ENCODE measurements around the gene NACA. TPM values are rescaled to one million over a fixed set of nuclear protein-coding genes. Genes with fewer than 3 reads are reported as not detected.

The NACA gene
- total and polyA plus RNA-seq, 2 experiments from 2014 or later = 1,081 to 2,495 TPM

DNA sequence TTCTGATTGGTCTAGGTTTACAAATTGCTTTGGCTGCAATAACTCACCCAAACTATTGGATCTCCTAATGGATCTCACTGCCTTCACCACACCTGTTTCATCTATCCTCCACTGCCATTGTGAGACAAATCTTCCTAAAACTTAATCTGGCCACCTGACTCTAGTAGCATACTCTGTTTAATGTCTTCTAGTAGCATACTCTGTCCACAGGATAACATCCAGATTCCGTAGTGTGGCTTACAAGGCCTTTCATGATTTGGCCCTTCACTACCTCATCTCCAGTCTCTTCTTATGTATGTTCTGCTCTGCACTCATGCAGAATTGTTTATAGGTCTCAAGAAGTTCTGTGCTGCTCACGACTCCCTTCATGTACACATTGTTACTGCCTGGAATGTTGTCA, 48.0 kb upstream of the NACA start:
- H3K36me3 ChIP-seq (ENCODE audit: insufficient read depth) = no peaks in the 10 kb centered on the region
- peaks cover 17% of the 10 kb centered on the region for H3K4me1 Mint-ChIP-seq
- peaks cover 2% of the 10 kb centered on the region for H3F3A ChIP-seq (replicated peaks; ENCODE audit: low read depth)
- H3K9me3 Mint-ChIP-seq = peaks cover 21% of the 10 kb centered on the region
- DNase-seq (ENCODE audit: low spot score) = no peak
- no peaks in the 10 kb centered on the region for H4K20me1 ChIP-seq (replicated peaks; ENCODE audit: insufficient read depth)
- peaks cover 18% of the 10 kb centered on the region for H3K36me3 Mint-ChIP-seq (ENCODE audit: low read depth)
- no peak overlapping the region for H3K4me3 Mint-ChIP-seq
- H3K9me2 ChIP-seq (ENCODE audit: insufficient read depth) = no peaks in the 10 kb centered on the region
- peaks cover 6% of the 10 kb centered on the region for H3K27me3 Mint-ChIP-seq (ENCODE audit: insufficient read depth, low read depth, poor library complexity)
- peaks cover 13% of the 10 kb centered on the region; the same call in 1 of the 2 replicates for H3K4me1 ChIP-seq (ENCODE audit: insufficient read depth)
- no peak overlapping the region for H3K27ac ChIP-seq (ENCODE audit: low read depth)
- no peak for TF ChIP-seq EZH2phosphoT487 (IDR thresholded peaks at IDR 0.05; ENCODE audit: unreplicated experiment)
- no peak for TF ChIP-seq JUNB (IDR thresholded peaks at IDR 0.05; ENCODE audit: unreplicated experiment)
- TF ChIP-seq STAT1 (IDR thresholded peaks at IDR 0.05; ENCODE audit: unreplicated experiment) = no peak
- TF ChIP-seq, protein P1, sequence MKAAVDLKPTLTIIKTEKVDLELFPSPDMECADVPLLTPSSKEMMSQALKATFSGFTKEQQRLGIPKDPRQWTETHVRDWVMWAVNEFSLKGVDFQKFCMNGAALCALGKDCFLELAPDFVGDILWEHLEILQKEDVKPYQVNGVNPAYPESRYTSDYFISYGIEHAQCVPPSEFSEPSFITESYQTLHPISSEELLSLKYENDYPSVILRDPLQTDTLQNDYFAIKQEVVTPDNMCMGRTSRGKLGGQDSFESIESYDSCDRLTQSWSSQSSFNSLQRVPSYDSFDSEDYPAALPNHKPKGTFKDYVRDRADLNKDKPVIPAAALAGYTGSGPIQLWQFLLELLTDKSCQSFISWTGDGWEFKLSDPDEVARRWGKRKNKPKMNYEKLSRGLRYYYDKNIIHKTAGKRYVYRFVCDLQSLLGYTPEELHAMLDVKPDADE (IDR thresholded peaks at IDR 0.05) = no peak
- no peak for TF ChIP-seq POLR2AphosphoS5 (IDR thresholded peaks at IDR 0.05; ENCODE audit: low read depth)
- TF ChIP-seq, protein P2, sequence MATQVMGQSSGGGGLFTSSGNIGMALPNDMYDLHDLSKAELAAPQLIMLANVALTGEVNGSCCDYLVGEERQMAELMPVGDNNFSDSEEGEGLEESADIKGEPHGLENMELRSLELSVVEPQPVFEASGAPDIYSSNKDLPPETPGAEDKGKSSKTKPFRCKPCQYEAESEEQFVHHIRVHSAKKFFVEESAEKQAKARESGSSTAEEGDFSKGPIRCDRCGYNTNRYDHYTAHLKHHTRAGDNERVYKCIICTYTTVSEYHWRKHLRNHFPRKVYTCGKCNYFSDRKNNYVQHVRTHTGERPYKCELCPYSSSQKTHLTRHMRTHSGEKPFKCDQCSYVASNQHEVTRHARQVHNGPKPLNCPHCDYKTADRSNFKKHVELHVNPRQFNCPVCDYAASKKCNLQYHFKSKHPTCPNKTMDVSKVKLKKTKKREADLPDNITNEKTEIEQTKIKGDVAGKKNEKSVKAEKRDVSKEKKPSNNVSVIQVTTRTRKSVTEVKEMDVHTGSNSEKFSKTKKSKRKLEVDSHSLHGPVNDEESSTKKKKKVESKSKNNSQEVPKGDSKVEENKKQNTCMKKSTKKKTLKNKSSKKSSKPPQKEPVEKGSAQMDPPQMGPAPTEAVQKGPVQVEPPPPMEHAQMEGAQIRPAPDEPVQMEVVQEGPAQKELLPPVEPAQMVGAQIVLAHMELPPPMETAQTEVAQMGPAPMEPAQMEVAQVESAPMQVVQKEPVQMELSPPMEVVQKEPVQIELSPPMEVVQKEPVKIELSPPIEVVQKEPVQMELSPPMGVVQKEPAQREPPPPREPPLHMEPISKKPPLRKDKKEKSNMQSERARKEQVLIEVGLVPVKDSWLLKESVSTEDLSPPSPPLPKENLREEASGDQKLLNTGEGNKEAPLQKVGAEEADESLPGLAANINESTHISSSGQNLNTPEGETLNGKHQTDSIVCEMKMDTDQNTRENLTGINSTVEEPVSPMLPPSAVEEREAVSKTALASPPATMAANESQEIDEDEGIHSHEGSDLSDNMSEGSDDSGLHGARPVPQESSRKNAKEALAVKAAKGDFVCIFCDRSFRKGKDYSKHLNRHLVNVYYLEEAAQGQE (IDR thresholded peaks at IDR 0.05; ENCODE audit: unreplicated experiment) = no peak
- no peak for TF ChIP-seq EZH2 (IDR thresholded peaks at IDR 0.05; ENCODE audit: low read depth, unreplicated experiment)
- no peak for TF ChIP-seq CREB1 (CRISPR knock-in tag; IDR thresholded peaks at IDR 0.05; ENCODE audit: low read depth)
- TF ChIP-seq, protein P3, sequence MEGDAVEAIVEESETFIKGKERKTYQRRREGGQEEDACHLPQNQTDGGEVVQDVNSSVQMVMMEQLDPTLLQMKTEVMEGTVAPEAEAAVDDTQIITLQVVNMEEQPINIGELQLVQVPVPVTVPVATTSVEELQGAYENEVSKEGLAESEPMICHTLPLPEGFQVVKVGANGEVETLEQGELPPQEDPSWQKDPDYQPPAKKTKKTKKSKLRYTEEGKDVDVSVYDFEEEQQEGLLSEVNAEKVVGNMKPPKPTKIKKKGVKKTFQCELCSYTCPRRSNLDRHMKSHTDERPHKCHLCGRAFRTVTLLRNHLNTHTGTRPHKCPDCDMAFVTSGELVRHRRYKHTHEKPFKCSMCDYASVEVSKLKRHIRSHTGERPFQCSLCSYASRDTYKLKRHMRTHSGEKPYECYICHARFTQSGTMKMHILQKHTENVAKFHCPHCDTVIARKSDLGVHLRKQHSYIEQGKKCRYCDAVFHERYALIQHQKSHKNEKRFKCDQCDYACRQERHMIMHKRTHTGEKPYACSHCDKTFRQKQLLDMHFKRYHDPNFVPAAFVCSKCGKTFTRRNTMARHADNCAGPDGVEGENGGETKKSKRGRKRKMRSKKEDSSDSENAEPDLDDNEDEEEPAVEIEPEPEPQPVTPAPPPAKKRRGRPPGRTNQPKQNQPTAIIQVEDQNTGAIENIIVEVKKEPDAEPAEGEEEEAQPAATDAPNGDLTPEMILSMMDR (conservative IDR thresholded peaks at IDR 0.05; ENCODE audit: low read depth in 2 of 2) = no peak
- TF ChIP-seq, protein P4, sequence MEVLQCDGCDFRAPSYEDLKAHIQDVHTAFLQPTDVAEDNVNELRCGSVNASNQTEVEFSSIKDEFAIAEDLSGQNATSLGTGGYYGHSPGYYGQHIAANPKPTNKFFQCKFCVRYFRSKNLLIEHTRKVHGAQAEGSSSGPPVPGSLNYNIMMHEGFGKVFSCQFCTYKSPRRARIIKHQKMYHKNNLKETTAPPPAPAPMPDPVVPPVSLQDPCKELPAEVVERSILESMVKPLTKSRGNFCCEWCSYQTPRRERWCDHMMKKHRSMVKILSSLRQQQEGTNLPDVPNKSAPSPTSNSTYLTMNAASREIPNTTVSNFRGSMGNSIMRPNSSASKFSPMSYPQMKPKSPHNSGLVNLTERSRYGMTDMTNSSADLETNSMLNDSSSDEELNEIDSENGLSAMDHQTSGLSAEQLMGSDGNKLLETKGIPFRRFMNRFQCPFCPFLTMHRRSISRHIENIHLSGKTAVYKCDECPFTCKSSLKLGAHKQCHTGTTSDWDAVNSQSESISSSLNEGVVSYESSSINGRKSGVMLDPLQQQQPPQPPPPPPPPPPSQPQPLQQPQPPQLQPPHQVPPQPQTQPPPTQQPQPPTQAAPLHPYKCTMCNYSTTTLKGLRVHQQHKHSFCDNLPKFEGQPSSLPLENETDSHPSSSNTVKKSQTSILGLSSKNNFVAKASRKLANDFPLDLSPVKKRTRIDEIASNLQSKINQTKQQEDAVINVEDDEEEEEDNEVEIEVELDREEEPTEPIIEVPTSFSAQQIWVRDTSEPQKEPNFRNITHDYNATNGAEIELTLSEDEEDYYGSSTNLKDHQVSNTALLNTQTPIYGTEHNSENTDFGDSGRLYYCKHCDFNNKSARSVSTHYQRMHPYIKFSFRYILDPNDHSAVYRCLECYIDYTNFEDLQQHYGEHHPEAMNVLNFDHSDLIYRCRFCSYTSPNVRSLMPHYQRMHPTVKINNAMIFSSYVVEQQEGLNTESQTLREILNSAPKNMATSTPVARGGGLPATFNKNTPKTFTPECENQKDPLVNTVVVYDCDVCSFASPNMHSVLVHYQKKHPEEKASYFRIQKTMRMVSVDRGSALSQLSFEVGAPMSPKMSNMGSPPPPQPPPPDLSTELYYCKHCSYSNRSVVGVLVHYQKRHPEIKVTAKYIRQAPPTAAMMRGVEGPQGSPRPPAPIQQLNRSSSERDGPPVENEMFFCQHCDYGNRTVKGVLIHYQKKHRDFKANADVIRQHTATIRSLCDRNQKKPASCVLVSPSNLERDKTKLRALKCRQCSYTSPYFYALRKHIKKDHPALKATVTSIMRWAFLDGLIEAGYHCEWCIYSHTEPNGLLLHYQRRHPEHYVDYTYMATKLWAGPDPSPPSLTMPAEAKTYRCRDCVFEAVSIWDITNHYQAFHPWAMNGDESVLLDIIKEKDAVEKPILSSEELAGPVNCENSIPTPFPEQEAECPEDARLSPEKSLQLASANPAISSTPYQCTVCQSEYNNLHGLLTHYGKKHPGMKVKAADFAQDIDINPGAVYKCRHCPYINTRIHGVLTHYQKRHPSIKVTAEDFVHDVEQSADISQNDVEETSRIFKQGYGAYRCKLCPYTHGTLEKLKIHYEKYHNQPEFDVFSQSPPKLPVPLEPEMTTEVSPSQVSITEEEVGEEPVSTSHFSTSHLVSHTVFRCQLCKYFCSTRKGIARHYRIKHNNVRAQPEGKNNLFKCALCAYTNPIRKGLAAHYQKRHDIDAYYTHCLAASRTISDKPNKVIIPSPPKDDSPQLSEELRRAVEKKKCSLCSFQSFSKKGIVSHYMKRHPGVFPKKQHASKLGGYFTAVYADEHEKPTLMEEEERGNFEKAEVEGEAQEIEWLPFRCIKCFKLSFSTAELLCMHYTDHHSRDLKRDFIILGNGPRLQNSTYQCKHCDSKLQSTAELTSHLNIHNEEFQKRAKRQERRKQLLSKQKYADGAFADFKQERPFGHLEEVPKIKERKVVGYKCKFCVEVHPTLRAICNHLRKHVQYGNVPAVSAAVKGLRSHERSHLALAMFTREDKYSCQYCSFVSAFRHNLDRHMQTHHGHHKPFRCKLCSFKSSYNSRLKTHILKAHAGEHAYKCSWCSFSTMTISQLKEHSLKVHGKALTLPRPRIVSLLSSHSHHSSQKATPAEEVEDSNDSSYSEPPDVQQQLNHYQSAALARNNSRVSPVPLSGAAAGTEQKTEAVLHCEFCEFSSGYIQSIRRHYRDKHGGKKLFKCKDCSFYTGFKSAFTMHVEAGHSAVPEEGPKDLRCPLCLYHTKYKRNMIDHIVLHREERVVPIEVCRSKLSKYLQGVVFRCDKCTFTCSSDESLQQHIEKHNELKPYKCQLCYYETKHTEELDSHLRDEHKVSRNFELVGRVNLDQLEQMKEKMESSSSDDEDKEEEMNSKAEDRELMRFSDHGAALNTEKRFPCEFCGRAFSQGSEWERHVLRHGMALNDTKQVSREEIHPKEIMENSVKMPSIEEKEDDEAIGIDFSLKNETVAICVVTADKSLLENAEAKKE (CRISPR knock-in tag; IDR thresholded peaks at IDR 0.05) = no peak
- no peak for TF ChIP-seq ZNF331 (CRISPR knock-in tag; IDR thresholded peaks at IDR 0.05; ENCODE audit: low read depth)
- TF ChIP-seq NANOG (IDR thresholded peaks at IDR 0.05; ENCODE audit: borderline replicate concordance) = no peak
- no peak for TF ChIP-seq ZNF114 (CRISPR knock-in tag; IDR thresholded peaks at IDR 0.05)
- no peak for ATAC-seq
- H3K27me3 ChIP-seq (ENCODE audit: insufficient read depth) = no peaks in the 10 kb centered on the region
- H2AFZ ChIP-seq = no peak overlapping the region
- no peak overlapping the region for H3K4me3 ChIP-seq
- H3K79me2 ChIP-seq (replicated peaks; ENCODE audit: insufficient read depth) = no peaks in the 10 kb centered on the region
- no peak overlapping the region for H3K4me2 ChIP-seq
- no peak overlapping the region for H3K27ac Mint-ChIP-seq
